COLO668 (cell line): ENCODE data around the gene MAPK6.
"Not testable (repeated sequence)": the region's sequence is repeated elsewhere in the genome, so short reads cannot be mapped to it uniquely, and the experiment has no call there.

ENCODE experiments used
- DNase-seq: peaks from one replicate; lab custom pipeline; 2025; ENCODE audit not compliant: unreplicated experiment; lab: John Stamatoyannopoulos, UW

MAPK6 gene

GRCh38 chr15:52080031-52080430, 61.0 kb downstream of the MAPK6 start:
- no peak for DNase-seq

- no peak for DNase-seq
Measured at GRCh38 chr15:52080706-52081392, 61.8 kb downstream of the MAPK6 start.

DNA sequence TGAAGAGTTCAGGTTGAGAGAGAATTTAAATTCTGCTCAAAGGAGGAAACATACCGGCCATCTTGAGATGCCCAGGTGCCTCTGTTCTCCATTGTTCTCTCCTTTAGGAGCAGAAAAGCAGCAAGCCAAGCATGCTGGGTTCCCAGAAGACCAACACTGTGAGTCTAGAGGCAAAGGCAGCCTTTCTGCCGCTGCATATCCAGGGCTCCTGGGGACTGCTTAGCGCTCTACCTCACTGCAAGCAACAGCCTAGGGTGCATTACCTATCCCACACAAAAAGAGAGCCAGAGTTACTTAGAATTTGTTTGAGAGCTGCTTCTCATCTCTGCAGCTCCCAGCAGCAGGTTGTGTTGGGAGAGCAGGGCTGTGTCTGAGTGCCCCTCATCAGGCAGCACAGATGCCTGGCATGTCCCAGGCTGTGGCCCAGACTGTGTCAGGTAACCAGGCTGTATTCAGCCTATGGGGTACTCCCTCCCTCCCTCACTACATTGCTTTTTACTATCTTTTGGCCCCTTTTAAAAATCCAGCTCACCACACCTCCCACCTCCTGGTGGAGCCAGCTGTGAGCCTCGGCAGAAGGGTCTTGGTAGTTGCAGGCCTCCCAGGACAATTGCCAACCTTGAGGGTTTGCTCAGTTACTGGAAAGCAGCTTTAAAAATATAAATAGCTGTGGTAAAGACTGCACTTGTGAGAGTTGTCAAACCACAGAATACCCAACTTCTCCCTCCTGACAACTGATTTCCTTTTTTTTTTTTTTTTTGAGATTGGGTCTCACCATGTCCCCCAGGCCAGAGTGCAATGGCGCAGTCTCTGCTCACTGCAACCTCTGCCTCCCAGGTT, 63.4 kb downstream of the MAPK6 start:
- DNase-seq, result no peak

DNA sequence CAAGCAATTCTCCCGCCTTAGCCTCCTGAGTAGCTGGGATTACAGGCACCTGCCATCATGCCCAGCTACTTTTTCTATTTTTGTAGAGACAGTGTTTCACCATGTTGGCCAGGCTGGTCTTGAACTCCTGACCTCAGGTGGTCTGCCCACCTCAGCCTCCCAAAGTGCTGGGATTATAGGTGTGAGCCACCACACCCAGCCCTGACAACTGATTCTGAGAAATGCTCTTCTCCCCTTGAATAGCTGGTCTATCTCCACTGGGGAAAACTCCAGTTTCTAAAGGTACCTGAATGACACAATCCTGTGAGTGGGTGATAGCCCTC, 64.0 kb downstream of the MAPK6 start:
- not testable (repeated sequence) for DNase-seq

GRCh38 chr15:52083603-52084002, 64.6 kb downstream of the MAPK6 start:
- DNase-seq, result no peak

DNA sequence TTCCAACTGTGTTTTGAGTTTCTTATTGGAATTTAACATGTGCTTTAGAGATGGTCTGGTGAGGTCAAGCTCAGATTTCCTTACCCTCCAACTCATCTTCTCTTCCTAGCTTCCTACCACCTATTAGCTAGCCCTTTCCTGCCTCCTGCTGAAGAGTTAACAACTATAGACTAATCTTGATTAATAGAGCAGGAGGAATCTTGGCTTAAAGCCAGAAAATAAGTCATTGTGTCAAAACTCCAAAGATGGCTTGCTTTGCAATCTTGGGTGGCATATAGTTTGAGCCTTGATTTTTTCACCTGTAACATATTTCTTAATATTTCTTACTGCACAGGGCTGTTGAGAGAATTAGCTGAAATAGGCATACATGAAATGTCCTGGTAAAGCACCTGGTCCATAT, 66.3 kb downstream of the MAPK6 start:
- DNase-seq, result no peak

DNA sequence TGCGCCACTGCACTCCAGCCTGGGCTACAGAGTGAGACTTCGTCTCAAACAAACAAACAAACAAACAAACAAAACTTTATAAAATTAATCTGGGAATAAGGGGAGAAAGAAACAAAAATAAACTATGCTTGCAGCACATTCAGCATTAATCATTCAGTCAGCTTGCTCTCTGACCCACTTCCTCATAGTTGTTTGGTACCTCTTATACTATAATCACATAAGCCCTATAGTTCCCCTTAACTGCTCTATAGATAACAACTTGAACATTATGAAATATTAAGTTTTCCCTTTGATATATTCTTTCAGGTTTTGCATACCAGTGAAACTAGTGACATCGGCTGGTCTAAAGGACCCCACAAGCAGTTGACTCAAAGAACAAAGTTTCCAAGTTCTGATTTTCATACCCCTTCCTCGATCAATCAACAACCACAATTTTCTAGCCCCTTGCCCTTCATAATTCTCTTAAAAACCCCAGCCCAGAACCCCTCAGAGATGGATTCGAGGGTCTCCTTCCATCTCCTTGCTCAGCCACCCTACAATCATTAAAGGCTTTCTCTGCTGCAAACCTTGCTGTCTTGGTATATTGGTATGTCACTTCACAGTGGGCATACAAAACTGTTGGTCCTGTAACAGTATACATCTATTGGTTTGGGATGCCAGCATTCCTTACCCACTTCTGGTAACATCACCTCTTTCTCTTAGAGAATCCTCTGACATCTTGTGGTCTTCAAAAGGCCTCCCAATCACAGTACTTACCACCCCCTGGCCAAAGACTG, 67.2 kb downstream of the MAPK6 start:
- DNase-seq, result no peak

GRCh38 chr15:52090193-52090592, 71.2 kb downstream of the MAPK6 start:
- DNase-seq, result no peak

- DNase-seq, result no peak
Measured at GRCh38 chr15:52093167-52093538, 74.1 kb downstream of the MAPK6 start.

DNA sequence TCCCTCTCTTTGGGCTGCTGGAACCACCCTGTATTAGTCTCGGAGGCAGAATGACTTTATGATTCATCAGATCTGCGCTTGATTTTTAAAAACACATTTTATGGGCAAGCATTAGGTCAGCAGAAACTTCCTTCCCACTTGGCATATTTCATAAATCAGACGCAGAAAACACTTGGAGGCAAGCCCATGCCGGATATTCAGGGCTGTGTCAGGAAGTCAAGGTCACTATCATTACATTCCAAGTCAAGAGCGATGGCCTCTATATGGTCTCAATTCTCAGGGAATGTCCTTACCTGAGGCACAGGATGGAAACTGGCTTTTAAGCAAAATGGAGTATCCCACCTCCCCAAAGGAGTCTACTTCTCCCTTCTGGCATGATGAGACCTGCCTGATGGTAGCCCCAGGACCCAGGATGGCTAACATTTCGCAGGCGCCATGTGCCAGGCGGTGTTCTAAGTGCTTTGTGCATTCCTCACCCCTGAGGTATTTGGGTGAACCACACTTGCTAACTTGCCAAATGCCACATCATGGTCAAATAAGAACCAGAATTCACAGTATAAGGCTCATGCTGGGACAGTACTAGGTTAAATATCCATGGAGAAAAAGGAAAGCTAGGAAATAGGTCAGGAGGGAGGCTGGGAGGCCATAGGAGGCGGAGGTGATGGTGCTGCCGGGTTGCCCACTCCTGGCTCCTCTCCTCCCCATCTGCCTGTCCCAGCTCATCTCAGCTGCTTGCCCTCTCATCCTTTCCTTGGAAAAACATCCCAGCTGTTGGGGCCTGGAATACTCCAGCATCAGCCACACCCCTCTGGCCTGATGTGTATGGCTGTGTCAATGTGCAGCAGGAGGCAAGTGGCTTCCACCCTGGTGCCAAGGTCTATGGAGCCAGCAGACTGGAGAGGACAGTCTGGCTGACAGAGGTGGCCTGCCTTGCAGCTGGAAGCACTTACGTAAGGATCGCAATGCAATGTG, 74.8 kb downstream of the MAPK6 start:
- no peak for DNase-seq

- DNase-seq, result no peak
Measured at GRCh38 chr15:52094811-52095584, 76.0 kb downstream of the MAPK6 start.

DNA sequence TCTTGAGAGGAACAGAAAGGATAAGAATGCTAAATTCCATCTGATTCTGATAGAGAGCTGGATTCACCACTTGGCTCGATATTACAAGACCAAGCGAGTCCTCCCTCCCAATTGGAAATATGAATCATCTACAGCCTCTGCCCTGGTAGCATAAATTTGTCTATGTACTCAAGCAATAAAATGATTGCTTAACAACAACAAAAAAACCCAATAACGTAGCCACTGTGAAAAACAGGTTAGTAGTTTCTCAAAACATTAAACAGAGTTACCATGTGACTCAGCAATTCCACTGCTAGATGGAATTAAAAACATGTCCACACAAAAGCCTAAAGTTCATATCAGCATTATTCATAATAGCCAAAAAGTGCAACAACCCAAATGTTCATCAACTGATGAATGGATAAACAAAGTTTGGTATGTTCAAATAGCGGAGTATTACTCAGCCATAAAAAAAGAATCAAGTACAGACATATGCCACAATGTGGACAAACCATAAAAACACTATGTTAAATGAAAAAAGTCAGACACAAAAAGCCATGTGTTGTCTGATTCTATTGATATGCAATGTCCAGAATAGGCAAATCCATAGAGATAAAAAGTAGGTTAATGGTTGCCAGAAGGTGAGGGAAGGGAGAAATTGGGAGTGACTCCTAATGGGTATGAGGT, 76.7 kb downstream of the MAPK6 start:
- DNase-seq, result no peak

DNA sequence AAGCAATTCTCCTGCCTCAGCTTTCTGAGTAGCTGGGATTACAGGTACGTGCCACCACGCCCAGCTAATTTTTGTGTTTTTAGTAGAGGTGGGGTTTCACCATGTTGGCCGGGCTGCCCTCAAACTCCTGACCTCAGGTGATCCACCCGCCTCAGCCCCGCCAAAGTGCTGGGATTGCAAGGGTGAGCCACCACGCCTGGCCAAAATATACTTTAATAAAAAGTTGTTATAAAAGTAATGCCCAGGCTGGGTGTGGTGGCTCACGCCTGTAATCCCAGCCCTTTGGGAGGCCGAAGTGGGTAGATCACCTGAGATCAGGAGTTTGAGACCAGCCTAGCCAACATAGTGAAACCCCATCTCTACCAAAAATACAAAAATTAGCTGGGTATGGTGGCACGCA, 77.5 kb downstream of the MAPK6 start:
- not testable (repeated sequence) for DNase-seq

GRCh38 chr15:52097180-52097579, 78.2 kb downstream of the MAPK6 start:
- DNase-seq, result no peak

DNA sequence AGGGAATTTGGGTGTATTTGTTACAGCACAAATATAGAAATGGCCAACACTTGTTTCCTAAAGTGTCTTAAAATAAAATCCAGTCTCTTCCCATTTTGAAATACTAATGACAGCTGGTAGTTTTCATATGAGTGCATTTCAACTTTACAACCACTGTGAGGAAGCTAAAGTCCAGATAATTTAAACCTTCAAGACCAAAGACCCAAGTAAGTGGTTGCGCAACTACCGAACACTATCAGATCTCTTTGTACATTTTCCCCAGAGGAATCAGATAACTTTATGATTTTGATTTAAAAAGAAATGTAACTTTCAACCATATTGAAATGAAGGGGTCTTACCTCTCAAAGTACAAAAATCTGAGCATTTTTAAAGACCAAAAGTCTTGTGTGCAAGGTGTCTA, 79.3 kb downstream of the MAPK6 start:
- no peak for DNase-seq

DNA sequence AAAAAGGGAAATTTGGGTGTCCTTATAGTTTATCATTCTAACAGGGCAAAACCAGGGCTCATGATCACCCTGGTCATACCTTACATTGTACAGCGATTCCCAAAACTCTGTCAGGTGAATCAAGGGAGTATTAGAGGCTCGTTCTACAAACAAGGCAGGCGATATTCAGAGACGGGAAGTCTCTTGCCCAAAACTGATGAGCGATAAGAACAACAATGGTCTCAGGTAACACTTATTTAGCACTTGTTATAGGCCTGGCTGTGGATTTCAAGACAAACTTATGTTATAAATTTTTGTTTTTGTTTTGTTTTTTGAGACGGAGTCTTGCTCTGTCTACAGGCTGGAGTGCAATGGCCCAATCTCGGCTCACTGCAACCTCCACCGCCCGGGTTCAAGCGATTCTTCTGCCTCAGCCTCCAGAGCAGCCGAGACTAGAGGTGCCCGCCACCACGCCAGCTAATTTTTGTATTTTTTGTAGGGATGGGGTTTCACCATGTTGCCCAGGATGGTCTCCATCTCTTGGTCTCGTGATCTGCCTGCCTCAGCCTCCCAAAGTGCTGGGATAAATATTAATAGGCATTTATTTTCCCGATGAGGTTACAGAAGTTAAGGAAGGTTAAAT, 80.7 kb downstream of the MAPK6 start:
- no peak for DNase-seq

DNA sequence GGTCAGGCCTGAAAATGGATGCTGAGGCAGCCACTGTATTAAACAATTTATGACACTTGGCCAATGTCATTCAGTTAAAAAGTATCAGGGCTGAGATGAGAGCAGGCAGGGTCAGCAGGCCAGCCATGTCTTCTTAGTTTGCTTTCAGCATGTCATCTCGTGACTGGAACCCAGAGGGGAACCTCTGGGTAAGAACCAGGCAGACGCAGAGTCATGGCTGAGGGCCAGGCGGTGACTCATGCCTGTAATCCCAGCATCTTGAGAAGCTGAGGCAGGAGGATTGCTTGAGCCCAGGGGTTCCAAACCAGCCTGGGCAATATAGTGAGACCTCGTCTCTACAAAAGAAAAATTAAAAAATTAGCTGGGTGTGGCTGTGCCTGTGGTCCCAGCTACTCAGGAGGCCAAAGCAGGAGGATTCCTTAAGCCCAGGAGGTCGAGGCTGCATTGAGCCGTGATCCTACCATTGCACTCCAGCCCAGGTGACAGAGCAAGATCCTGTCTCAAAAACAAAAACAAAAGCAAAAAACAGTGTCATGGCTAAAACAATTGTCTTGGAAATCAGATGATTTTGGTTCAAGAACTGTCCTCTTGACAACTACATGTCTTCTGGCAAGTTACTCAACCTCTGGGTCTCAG, 81.9 kb downstream of the MAPK6 start:
- DNase-seq, result no peak

DNA sequence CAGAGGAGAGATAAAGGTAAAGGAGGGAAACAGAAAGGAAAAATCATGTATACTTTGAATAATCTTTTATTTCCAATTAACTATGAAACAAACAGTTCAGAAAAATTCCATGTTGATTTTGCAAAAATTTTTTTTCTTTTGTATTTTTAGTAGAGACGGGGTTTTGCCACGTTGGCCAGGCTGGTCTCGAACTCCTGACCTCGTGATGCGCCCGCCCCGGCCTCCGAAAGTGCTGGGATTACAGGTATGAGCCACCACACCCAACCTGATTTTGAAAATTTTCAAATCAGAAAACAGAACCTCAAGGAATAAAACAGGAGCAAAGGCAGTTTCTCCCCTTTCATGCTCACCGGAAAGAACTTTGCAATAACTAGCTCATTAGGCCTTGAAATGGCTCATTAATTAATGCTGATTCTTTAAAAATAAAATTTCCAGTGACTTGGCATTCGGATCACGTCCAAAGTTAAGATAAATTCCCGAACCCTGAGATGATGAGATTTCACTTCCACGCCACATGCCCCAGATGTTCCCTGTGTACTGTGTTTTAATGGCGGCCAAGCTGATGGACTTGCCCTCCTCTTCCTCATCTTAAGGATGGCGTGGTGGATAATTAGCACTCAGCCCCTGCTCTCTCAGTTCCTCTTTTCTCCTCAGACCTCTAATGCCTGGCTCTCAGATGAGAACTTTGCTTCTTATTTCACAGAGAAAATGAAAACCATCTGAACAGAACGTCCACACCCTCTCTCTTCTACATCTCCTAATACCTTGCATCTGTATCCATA, 82.7 kb downstream of the MAPK6 start:
- DNase-seq, result no peak
